Smooth muscle cell (in vitro differentiated cells): ENCODE data around the gene KLHL2. TPM values are rescaled to one million over a fixed set of nuclear protein-coding genes. Genes with fewer than 3 reads are reported as not detected.
"Not testable (repeated sequence)": the region's sequence is repeated elsewhere in the genome, so short reads cannot be mapped to it uniquely, and the experiment has no call there.

ENCODE experiments used
- DNase-seq: peaks from one replicate; lab custom pipeline; 2025; ENCODE audit not compliant: unreplicated experiment; lab: John Stamatoyannopoulos, UW
- H2AFZ ChIP-seq: fragments of 200-600 bp; sonication (generic); 2 replicates; pipeline ENCODE4 v1.6.0; 2016; ENCODE audit warnings: antibody characterized with exemption, low read depth, mild to moderate bottlenecking
- H3F3A ChIP-seq: fragments of 200-600 bp; sonication (generic); 2 replicates; pipeline ENCODE4 v1.6.0; 2017; ENCODE audit warnings: antibody characterized with exemption, low read depth
- H3K27ac ChIP-seq: fragments of 200-600 bp; sonication (generic); 2 replicates; pipeline ENCODE4 v1.5.1; 2016; ENCODE audit warnings: low read depth, mild to moderate bottlenecking
- H3K27me3 ChIP-seq: fragments of 200-600 bp; sonication (generic); 2 replicates; pipeline ENCODE4 v1.6.1; 2016; ENCODE audit warnings: low read depth, mild to moderate bottlenecking
- H3K36me3 ChIP-seq: fragments of 200-600 bp; sonication (generic); 2 replicates; pipeline ENCODE4 v1.5.1; 2016; ENCODE audit warnings: low read depth
- H3K4me1 ChIP-seq: fragments of 200-600 bp; sonication (generic); 2 replicates; pipeline ENCODE4 v1.5.1; 2016; ENCODE audit warnings: low read depth
- H3K4me2 ChIP-seq: fragments of 200-600 bp; sonication (generic); 2 replicates; pipeline ENCODE4 v1.6.0; 2016; ENCODE audit warnings: mild to moderate bottlenecking
- H3K4me3 ChIP-seq: fragments of 200-600 bp; sonication (generic); 2 replicates; pipeline ENCODE4 v1.5.1; 2016; ENCODE audit warnings: mild to moderate bottlenecking
- H3K79me2 ChIP-seq: fragments of 200-600 bp; sonication (generic); 2 replicates; pipeline ENCODE4 v1.6.0; 2016; ENCODE audit warnings: low read depth, mild to moderate bottlenecking
- H3K9ac ChIP-seq: fragments of 200-600 bp; sonication (generic); 2 replicates; pipeline ENCODE4 v1.6.0; 2016; ENCODE audit warnings: low read depth
- H3K9me3 ChIP-seq: fragments of 200-600 bp; sonication (generic); replicated peaks from 2 replicates; pipeline ENCODE4 v1.5.1; 2016; ENCODE audit warnings: low read depth
- H4K20me1 ChIP-seq: fragments of 200-600 bp; sonication (generic); 2 replicates; pipeline ENCODE4 v1.6.0; 2016; ENCODE audit warnings: low read depth
- WGBS: methylation state at CpG from one replicate; pipeline ENCODE4 v1.1.7; 2016; ENCODE audit warnings: low lambda C conversion rate; 5-methylcytosine and 5-hydroxymethylcytosine counted together
- polyA plus RNA-seq: library from polyadenylated mRNA; unstranded; fragments of >200 nt; fragmentation: Nextera tagmentation; extraction: Ambion mirVana; gene quantifications from 2 replicates; pipeline ENCODE4 v1.2.1, GENCODE V29; 2016
- total RNA-seq: library from RNA; depleted of rRNA; stranded (reverse); fragments of >200 nt; gene quantifications from 2 replicates; pipeline ENCODE4 v1.2.3, GENCODE V29; 2014

KLHL2 gene
- total and polyA plus RNA-seq, 2 experiments from 2014 or later = 2.6 to 18.6 TPM

GRCh38 chr4:165263466-165263865, 56.1 kb downstream of the KLHL2 start:
- H3K4me3 ChIP-seq, DNase-seq: not testable (repeated sequence)
- 97% methylated on average over 3 of the region's 3 CpGs for whole genome bisulfite sequencing

DNA sequence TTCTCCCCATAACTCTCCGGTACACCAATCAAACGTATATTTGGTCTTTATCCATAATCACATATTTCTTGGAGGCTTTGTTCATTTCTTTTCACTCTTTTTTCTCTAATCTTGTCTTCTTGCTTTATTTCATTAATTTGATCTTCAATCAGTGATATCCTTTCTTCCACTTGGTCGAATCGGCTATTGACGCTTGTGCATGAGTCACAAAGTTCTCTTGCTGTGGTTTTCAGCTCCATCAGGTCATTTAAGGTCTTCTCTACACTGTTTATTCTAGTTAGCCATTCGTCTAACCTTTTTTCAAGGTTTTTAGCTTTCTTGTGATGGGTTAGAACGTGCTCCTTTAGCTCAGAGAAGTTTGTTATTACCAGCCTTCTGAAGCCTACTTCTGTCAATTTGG, 62.6 kb downstream of the KLHL2 start:
- not testable (repeated sequence) for H3F3A ChIP-seq, H3K79me2 ChIP-seq, H3K4me3 ChIP-seq, H3K27ac ChIP-seq, H3K9ac ChIP-seq, H4K20me1 ChIP-seq, H3K4me1 ChIP-seq, H3K36me3 ChIP-seq, H3K9me3 ChIP-seq, H3K27me3 ChIP-seq, H2AFZ ChIP-seq, DNase-seq, H3K4me2 ChIP-seq
- 88% methylated on average over 7 of the region's 7 CpGs for WGBS

More at GRCh38 chr4:165263466-165263865, 56.1 kb downstream of the KLHL2 start:
- H3K9me3 ChIP-seq, H4K20me1 ChIP-seq, H2AFZ ChIP-seq, H3K36me3 ChIP-seq, H3K4me2 ChIP-seq, H3K79me2 ChIP-seq, H3K4me1 ChIP-seq, H3F3A ChIP-seq, H3K9ac ChIP-seq, H3K27ac ChIP-seq, H3K27me3 ChIP-seq: not testable (repeated sequence)

GRCh38 chr4:165273443-165273842, 66.1 kb downstream of the KLHL2 start:
- not testable (repeated sequence) for H3K4me3 ChIP-seq, H3K27ac ChIP-seq, H4K20me1 ChIP-seq, DNase-seq, H3K79me2 ChIP-seq, H3K27me3 ChIP-seq, H2AFZ ChIP-seq, H3F3A ChIP-seq, H3K36me3 ChIP-seq, H3K9me3 ChIP-seq, H3K4me1 ChIP-seq, H3K9ac ChIP-seq, H3K4me2 ChIP-seq
- 70% methylated on average over 2 of the region's 2 CpGs for whole genome bisulfite sequencing

DNA sequence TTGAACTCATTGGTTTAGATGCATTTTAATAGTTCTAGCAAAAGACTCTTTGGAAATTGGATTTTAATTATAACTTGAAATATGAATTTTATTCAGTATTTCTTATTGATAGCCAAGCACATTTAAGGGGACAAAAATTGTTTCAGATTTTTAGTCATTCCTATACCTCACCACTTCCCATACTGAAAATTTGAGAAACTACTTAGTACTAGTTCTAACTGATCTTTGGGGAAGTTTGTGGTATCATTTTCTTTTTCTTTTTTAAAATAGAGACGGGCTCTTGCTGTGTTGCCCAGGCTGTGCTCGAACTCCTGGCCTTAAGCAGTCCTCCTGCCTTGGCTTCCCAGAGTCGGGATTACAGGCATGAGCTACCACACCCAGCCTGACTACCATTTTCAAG, 68.0 kb downstream of the KLHL2 start:
- not testable (repeated sequence) for H3K4me2 ChIP-seq, H3K79me2 ChIP-seq, H3F3A ChIP-seq, H3K36me3 ChIP-seq, DNase-seq, H3K9ac ChIP-seq, H3K27ac ChIP-seq, H2AFZ ChIP-seq, H3K9me3 ChIP-seq, H4K20me1 ChIP-seq, H3K4me3 ChIP-seq, H3K27me3 ChIP-seq, H3K4me1 ChIP-seq
- 98% methylated on average over 3 of the region's 3 CpGs for WGBS

GRCh38 chr4:165279531-165279930, 72.2 kb downstream of the KLHL2 start:
- WGBS = 98% methylated on average over 20 of the region's 20 CpGs
- not testable (repeated sequence) for H3K9me3 ChIP-seq, H3K4me2 ChIP-seq, H3F3A ChIP-seq, H3K4me3 ChIP-seq, DNase-seq, H3K79me2 ChIP-seq, H3K36me3 ChIP-seq, H2AFZ ChIP-seq, H3K4me1 ChIP-seq, H3K27ac ChIP-seq, H3K9ac ChIP-seq, H4K20me1 ChIP-seq, H3K27me3 ChIP-seq

GRCh38 chr4:165284697-165285096, 77.3 kb downstream of the KLHL2 start:
- not testable (repeated sequence) for H3K36me3 ChIP-seq, H3K79me2 ChIP-seq, H3K9me3 ChIP-seq, H3K4me3 ChIP-seq, H4K20me1 ChIP-seq, DNase-seq, H3K9ac ChIP-seq, H2AFZ ChIP-seq, H3F3A ChIP-seq, H3K27ac ChIP-seq, H3K4me2 ChIP-seq, H3K27me3 ChIP-seq, H3K4me1 ChIP-seq
- WGBS = 92% methylated on average over 3 of the region's 3 CpGs

GRCh38 chr4:165286619-165287340, 79.4 kb downstream of the KLHL2 start:
- not testable (repeated sequence) for H3K79me2 ChIP-seq, H3K27ac ChIP-seq, H3K9me3 ChIP-seq, H4K20me1 ChIP-seq, H3K4me3 ChIP-seq, DNase-seq, H3K27me3 ChIP-seq, H3K4me2 ChIP-seq, H3K9ac ChIP-seq, H3F3A ChIP-seq, H3K36me3 ChIP-seq, H3K4me1 ChIP-seq, H2AFZ ChIP-seq
- 94% methylated on average over 4 of the region's 4 CpGs for WGBS
